T follicular helper cell (primary cell): Measurements from ENCODE around the gene FN3KRP.
"Not testable (repeated sequence)": the region's sequence is repeated elsewhere in the genome, so short reads cannot be mapped to it uniquely, and the experiment has no call there.

Source experiments
- DNase-seq: peaks from one replicate; pipeline ENCODE4 v3.0.0-alpha.2; 2020; ENCODE audit warnings: low read depth

FN3KRP gene

GRCh38 chr17:82743344-82744219 lies 27.1 kb downstream of the FN3KRP start:
- DNase-seq = no peak

- DNase-seq = not testable (repeated sequence)
These were observed 28.2 kb downstream of the FN3KRP start for GRCh38 chr17:82744736-82745135.

GRCh38 chr17:82745524-82745923 lies 29.0 kb downstream of the FN3KRP start:
- no peak for DNase-seq

- DNase-seq = no peak
These were observed 32.2 kb downstream of the FN3KRP start for GRCh38 chr17:82748756-82749155.

GRCh38 chr17:82750241-82750908 lies 33.9 kb downstream of the FN3KRP start:
- DNase-seq = no peak

DNA sequence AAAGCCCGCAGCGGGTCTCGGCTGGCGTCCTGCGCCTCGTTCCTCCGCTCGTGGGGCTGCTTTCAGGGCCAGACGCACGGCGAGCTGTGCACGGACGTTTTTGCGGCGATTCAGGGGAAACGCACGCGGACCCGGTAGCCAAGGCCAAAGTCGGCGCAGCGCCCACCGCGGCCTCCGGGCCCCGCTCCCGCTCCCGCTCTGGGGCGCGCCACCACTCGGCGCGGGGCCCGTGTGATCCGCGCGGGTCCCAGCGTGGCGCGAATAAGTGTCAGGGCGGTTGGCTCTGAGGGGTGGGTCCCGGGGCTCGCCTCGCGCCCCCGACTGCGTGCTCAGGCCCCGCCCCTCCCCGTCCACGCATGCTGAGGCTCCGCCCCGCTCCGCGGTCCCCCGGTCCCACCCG lies 34.7 kb downstream of the FN3KRP start:
- DNase-seq = no peak

DNA sequence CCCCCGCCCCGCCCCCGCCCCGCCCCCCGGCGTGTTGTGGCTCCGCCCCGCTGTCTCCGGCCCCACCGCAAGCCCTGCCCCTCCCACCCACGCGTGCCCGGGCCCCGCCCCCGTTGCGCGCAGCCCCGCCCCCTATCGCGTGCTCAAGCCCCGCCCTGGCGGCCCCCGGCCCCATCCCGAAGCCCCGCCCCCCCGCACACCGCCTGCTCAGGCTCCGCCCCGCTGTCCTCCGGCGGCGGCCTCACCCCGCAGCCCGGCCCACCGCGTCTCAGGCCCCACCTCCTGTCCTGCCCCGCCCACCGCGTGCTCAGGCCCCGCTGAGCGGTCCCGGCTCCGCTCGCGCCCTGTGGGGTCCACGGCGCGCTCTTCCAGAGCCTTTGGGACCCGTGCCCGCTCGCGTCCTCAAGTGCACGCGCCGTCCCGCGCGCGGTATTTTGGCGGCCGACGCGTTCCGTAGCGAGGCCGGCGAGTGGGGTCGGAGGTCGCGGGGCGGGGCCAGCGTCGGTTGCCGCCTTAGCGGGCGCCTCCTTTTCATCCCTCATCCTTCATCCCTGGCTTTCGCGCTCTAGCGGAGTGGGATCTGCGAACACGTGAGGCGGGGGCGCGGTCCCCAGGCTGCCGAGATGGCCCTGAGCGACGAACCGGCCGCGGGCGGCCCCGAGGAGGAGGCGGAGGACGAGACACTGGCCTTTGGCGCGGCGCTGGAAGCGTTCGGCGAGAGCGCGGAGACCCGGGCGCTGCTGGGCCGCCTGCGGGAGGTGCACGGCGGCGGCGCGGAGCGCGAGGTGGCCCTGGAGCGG lies 35.3 kb downstream of the FN3KRP start, which contains the start of gene TBCD:
TBCD (plus strand) TSS at position 495 of the 800 bp plus-strand sequence; CDS start at position 624, 129 bp downstream.
- peak; percentile 89 for DNase-seq

DNA sequence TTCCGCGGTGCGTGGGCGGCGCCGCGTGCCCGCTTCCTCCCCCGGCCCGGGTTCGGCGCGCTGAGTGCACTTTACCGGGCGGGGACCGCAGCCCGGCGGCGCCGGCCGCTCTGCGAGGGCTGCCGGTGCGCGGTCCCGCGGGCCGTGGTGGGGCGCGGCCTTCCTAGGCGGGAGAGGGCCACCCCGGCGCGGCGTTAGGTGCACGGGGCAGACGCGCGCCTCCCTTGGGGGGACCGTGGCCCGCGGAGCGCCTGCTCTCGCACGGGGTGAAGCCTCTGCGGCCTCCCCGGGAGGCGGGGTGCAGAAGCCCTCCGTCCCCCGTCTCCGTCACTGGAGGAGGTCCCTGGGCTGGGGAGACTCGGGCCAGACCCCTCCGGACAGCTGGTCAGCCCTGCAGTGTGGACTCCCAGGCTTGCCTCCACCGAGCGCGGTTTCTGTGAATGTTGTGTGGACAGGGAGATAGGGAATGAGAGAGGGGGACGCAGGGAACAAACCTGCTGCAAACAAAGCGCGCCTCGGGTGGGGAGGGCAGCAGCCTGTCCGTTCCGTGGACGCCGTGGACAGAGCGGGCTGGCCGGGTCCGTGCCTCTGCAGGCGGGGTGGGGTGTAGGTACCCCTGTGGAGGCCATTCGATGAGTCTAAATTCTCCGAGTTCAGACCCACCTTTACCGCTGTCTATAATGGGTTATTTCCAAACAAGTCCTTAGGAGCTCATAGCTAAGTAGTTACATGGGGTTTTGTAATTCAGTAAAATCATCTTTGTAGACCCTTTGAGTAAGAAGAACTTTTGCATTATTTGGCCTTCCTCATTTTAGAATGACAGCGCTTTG lies 36.1 kb downstream of the FN3KRP start:
- DNase-seq = no peak

DNA sequence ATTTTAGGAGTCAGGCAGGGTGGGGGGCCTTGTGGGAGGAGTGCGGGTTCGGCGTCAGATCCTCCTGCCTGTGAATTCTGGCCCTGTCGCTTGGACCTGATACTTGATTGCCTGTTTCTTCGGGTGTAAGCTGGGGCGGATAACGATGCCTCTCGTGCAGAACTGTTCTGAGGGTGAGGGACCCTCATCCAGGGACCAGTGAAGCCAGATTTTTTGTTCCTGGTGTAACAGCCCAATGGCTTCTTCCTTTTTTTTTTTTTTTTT lies 36.6 kb downstream of the FN3KRP start:
- no peak for DNase-seq

- no peak for DNase-seq
These were observed 38.0 kb downstream of the FN3KRP start for GRCh38 chr17:82754297-82755208.

- no peak for DNase-seq
These were observed 39.7 kb downstream of the FN3KRP start for GRCh38 chr17:82756166-82756565.

GRCh38 chr17:82765371-82765770 lies 48.9 kb downstream of the FN3KRP start:
- DNase-seq = no peak

DNA sequence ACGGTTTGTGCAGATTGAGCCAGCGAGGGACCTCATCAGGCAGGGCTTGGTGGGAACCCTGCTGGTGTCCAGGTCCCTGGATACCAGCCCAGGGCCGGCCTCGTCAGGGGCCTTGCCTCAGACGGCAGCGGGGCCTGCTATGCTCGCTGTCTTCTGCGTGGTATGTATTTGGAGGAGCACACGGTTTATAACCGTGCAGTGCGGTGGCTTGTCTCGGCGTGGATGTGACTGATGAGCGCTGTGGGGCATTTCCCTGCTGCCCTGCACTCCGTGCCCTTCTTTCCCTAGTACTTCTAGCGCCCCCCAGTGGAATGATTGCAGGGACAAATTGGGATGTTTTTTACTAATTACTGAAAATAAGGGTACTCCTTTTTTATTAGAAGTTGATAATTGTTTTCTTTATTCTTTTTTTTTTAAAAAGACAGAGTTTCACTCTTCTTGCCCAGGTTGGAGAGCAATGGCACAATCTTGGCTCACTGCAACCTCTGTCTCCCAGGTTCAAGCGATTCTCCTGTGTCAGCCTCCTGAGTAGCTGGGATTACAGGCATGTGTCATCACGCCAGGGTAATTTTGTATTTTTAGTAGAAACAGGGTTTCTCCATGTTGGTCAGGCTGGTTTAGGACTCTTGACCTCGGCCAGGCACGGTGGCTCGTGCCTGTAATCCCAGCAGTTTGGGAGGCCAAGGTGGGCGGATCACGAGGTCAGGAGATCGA lies 50.7 kb downstream of the FN3KRP start:
- DNase-seq = no peak

DNA sequence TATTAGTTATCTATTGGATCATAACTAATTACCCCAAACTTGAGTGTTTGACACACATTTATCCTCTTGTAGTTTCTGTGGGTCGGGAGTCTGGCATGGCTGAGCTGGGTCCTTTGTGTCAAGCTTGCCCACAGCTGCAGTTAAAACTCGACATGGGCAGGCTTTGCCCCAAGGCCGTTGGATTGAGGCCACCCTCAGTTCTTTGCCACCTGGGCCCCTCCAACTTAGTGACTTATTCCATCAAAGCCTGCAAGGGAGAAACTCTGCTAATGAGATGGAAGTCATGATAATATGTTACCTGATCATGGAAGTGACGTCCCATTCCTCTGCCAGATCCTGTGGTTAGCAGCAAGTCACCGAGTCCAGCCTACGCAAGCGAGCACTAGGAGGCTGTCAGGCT lies 52.5 kb downstream of the FN3KRP start:
- DNase-seq = no peak

DNA sequence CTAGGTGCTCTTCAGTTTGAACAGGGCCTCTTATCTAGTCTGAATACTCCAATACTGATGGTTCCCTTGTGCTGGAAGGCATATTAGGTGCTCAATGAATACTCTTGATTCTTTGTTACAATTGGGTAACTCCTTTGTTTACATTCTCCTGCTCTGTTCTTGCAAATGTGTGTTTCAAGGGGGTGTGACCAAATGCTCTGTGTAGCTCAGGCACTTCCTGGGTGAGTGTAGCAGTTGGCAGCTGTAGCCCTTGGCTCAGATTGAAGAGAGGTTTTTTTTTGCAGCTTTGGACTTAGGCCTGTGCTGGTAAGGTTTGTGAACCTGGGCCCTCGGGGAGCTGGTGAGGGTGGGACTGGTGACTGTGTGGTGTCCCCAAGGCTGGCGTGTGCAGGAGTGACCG lies 55.5 kb downstream of the FN3KRP start:
- no peak for DNase-seq

- not testable (repeated sequence) for DNase-seq
These were observed 58.0 kb downstream of the FN3KRP start for GRCh38 chr17:82774456-82774855.

DNA sequence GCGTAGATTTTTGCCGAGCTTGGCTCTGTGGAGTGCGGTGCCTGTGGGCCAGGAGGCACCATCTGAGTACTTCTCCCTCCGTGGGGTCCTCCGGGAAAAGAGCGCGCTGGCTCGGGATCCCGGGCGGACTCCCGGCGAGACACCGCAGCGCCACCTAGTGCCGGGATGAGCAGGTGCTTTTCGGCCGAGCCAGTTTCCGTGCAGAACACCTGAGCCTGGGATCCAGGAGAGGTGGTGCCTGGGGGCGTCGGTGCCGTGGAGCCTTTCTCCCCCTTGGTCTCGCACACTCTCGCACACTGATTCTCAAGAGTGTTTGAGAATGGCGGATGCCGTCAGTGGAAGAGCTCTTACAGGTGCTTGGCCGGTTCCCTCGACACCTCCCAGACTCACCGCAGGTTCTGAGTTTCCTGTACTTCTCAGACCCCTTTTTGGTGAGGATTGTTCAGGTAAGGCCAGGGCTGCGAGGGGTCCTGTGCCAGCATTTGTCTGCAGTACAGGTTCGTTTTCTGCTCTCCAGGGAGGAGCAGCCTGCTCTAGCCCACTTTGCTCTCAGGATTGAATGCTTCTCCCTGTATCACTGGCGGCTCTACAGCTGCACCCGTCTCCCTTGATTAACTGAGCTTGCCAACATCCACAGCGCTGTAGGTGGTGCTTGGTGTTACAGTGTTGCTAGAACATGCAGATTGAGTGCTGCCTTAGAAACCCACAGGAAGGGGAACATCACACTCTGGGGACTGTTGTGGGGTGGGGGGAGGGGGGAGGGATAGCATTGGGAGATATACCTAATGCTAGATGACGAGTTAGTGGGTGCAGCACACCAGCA lies 58.7 kb downstream of the FN3KRP start:
- DNase-seq = no peak

DNA sequence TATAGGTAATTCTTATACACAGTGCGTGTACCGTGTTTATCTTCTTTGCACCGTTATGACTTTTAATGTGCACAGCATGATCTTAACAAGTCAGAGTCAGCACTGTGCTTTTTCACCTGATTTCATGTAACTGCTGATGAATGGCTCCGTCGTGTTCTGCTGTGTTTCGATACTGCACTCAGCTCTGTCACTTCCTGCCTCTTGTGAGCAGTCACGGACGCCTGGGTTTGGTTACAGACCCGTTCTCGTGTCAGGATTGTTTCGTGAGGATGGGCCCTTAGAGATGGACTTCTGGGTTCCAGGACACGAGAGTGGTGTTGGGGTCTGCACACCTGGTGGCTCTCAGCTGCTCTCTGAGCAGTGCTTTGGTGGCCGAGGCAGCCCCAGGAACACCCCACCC lies 59.9 kb downstream of the FN3KRP start:
- no peak for DNase-seq
